ENCODE measurements around the gene MAEA. TPM values are rescaled to one million over a fixed set of nuclear protein-coding genes. Genes with fewer than 3 reads are reported as not detected.

The MAEA gene
- total and polyA plus RNA-seq, 12 donors = 39.1 to 72.8 (median 50.3) TPM

DNA sequence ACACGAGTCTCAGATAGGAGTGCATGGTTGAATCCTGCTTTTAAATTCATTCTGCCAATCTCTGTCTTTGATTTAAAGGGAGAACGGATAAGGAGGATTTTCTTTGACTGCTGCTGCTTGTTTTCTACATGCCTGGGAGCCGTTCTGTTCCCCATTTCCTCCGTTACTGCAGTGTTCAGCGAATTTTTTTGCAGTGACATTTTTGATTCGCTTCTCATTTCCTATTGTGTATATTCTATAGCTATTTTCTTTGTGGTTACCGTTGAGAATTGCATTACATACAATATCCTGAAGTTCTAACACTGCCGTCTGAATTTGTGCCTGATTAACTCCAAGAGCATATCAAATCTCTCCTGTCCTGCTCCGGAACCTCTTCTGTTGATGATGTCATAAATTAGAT, 14.8 kb upstream of the MAEA start:
- ATAC-seq (no peak), DNase-seq (no peak)
- WGBS, 2 donors = 79 to 87% methylated on average over 9 of the region's 9 CpGs
- H3K27ac ChIP-seq = peak overlapping the region in 1 of 10 donors; percentile 27
- H3K27me3 ChIP-seq = no peaks in the 10 kb centered on the region
- H3K36me3 ChIP-seq = no peaks in the 10 kb centered on the region
- intact Hi-C loops (cut with DNase I) = no loop called here
- no peaks in the 10 kb centered on the region for H3K4me1 ChIP-seq
- no peak overlapping the region for H3K4me3 ChIP-seq
- no peak for TF ChIP-seq CTCF (IDR thresholded peaks at IDR 0.05)
- H3K9me3 ChIP-seq = peaks cover 0 to 6% (median 0%) of the 10 kb centered on the region in 11 donors

- H3K27me3 ChIP-seq = no peaks in the 10 kb centered on the region
- H3K4me1 ChIP-seq = no peaks in the 10 kb centered on the region
- TF ChIP-seq CTCF (IDR thresholded peaks at IDR 0.05) = no peak
- H3K9me3 ChIP-seq = no peaks in the 10 kb centered on the region
- no peak overlapping the region for H3K27ac ChIP-seq
- intact Hi-C loops (cut with DNase I) = no loop called here
- ATAC-seq (no peak), DNase-seq (no peak)
- H3K4me3 ChIP-seq = no peak overlapping the region
- 75 to 85% methylated on average over 2 of the region's 2 CpGs for WGBS, 2 donors
- H3K36me3 ChIP-seq = no peaks in the 10 kb centered on the region
Observed at GRCh38 chr4:1276984-1277383, 12.7 kb upstream of the MAEA start.

GRCh38 chr4:1277667-1278665, 11.7 kb upstream of the MAEA start:
- Histone ChIP-seq H3K36me3 (no peaks in the 10 kb centered on the region), H3K9me3 (no peaks in the 10 kb centered on the region), H3K4me1 (no peaks in the 10 kb centered on the region), H3K4me3 (no peak overlapping the region), H3K27me3 (no peaks in the 10 kb centered on the region), H3K27ac (no peak overlapping the region)
- ATAC-seq (no peak), DNase-seq (no peak)
- no peak for TF ChIP-seq CTCF (IDR thresholded peaks at IDR 0.05)
- WGBS, 2 donors = 85 to 87% methylated on average over 15 of the region's 15 CpGs
- intact Hi-C loops (cut with DNase I) = no loop called here

GRCh38 chr4:1279253-1279652, 10.4 kb upstream of the MAEA start:
- Histone ChIP-seq H3K9me3 (no peaks in the 10 kb centered on the region), H3K27ac (no peak overlapping the region), H3K36me3 (no peaks in the 10 kb centered on the region), H3K27me3 (no peaks in the 10 kb centered on the region), H3K4me1 (no peaks in the 10 kb centered on the region), H3K4me3 (no peak overlapping the region)
- 93 to 94% methylated on average over 10 of the region's 10 CpGs for WGBS, 2 donors
- intact Hi-C loops (cut with DNase I) = no loop called here
- DNase-seq (no peak), ATAC-seq (no peak)
- no peak for TF ChIP-seq CTCF (IDR thresholded peaks at IDR 0.05)
